CD4-positive, alpha-beta T cell treated with Interferon gamma for 1 hour (primary cell): ENCODE results near the gene FAM168B.

Source experiments
- DNase-seq: peaks from one replicate; pipeline ENCODE4 v3.0.0-alpha.2; 2020

Gene FAM168B

GRCh38 chr2:131038258-131039100 is 54.8 kb downstream of the FAM168B start:
- DNase-seq = no peak

GRCh38 chr2:131037398-131038257 is 55.6 kb downstream of the FAM168B start:
- no peak for DNase-seq

- DNase-seq = no peak
These were observed 56.4 kb downstream of the FAM168B start for GRCh38 chr2:131036696-131037397.

GRCh38 chr2:131036269-131036668 is 57.0 kb downstream of the FAM168B start:
- DNase-seq = no peak

- no peak for DNase-seq
These were observed 57.4 kb downstream of the FAM168B start for GRCh38 chr2:131035826-131036231.

GRCh38 chr2:131035112-131035825 is 58.0 kb downstream of the FAM168B start:
- no peak for DNase-seq

GRCh38 chr2:131034122-131035051 is 58.9 kb downstream of the FAM168B start:
- no peak for DNase-seq

GRCh38 chr2:131033786-131034121 is 59.5 kb downstream of the FAM168B start:
- DNase-seq = no peak

GRCh38 chr2:131032393-131032836 is 60.8 kb downstream of the FAM168B start:
- DNase-seq = no peak

- DNase-seq = no peak
These were observed 61.4 kb downstream of the FAM168B start for GRCh38 chr2:131031875-131032274.

GRCh38 chr2:131031431-131031841 is 61.8 kb downstream of the FAM168B start:
- no peak for DNase-seq

GRCh38 chr2:131030478-131030971 is 62.7 kb downstream of the FAM168B start:
- DNase-seq = no peak

- DNase-seq = no peak
These were observed 63.4 kb downstream of the FAM168B start for GRCh38 chr2:131029812-131030211.

GRCh38 chr2:131027566-131028528 is 65.4 kb downstream of the FAM168B start:
- DNase-seq = no peak

- no peak for DNase-seq
These were observed 66.3 kb downstream of the FAM168B start for GRCh38 chr2:131026919-131027318.

- DNase-seq = no peak
These were observed 69.5 kb downstream of the FAM168B start for GRCh38 chr2:131023758-131024157.

- DNase-seq = no peak
These were observed 70.5 kb downstream of the FAM168B start for GRCh38 chr2:131022731-131023130.

GRCh38 chr2:131016826-131017741 is 76.2 kb downstream of the FAM168B start:
- no peak for DNase-seq

GRCh38 chr2:131015764-131016163 is 77.5 kb downstream of the FAM168B start:
- no peak for DNase-seq
